ENCODE measurements around the gene ARID5B.

ARID5B gene

GRCh38 chr10:61960396-61961120 lies 59.1 kb downstream of the ARID5B start:
- Histone ChIP-seq H3K4me3 (ENCODE audit: low read depth, low read length) (no peak overlapping the region), H3K23ac (ENCODE audit: low read length) (no peak overlapping the region), H3K27me3 (ENCODE audit: insufficient read depth, low read length) (no peaks in the 10 kb centered on the region), H3K9ac (ENCODE audit: low read length) (no peak overlapping the region), H4K8ac (ENCODE audit: low read depth, low read length) (no peak overlapping the region), H3K4me1 (ENCODE audit: control insufficient read depth in 1 of 2, insufficient read depth in 2 of 2, low read length in 2 of 2) (peaks cover 3% of the 10 kb centered on the region in 2 experiments), H3K4ac (ENCODE audit: low read depth, low read length) (no peak overlapping the region), H3K4me2 (ENCODE audit: low read length) (no peak overlapping the region), H3K14ac (ENCODE audit: low read length) (no peak overlapping the region), H2BK5ac (ENCODE audit: low read depth, low read length, poor library complexity) (no peak overlapping the region), H2BK120ac (ENCODE audit: insufficient read depth, low read length, poor library complexity) (no peak overlapping the region), H3K79me2 (ENCODE audit: control insufficient read depth, insufficient read depth, low read length, poor library complexity) (no peaks in the 10 kb centered on the region), H2BK12ac (ENCODE audit: low read length) (no peak overlapping the region), H3K27ac (ENCODE audit: low read depth, low read length) (no peak overlapping the region), H3K18ac (ENCODE audit: low read length) (no peak overlapping the region), H2AK5ac (ENCODE audit: low read length) (no peak overlapping the region), H3K79me1 (ENCODE audit: low read length) (no peaks in the 10 kb centered on the region), H3K36me3 (ENCODE audit: control insufficient read depth in 1 of 2, insufficient read depth in 2 of 2, low read length in 2 of 2) (peaks cover 0 to 4% of the 10 kb centered on the region in 2 experiments), H2AFZ (ENCODE audit: insufficient read depth, low read length, poor library complexity) (no peak overlapping the region), H4K91ac (ENCODE audit: low read depth, low read length) (no peak overlapping the region), H4K12ac (ENCODE audit: low read depth, low read length) (no peak overlapping the region), H3K9me3 (ENCODE audit: insufficient read depth, low read depth, low read length) (no peaks in the 10 kb centered on the region)
- no peak for DNase-seq
- no CpG with 5 or more reads among the region's 2 CpGs for WGBS (ENCODE audit: extremely low coverage, insufficient coverage, insufficient read length)

GRCh38 chr10:61961278-61961677 lies 59.8 kb downstream of the ARID5B start:
- no peak overlapping the region for H4K91ac ChIP-seq (ENCODE audit: low read depth, low read length)
- no peak overlapping the region for H3K23ac ChIP-seq (ENCODE audit: low read length)
- no peak overlapping the region for H2AK5ac ChIP-seq (ENCODE audit: low read length)
- H3K36me3 ChIP-seq (ENCODE audit: control insufficient read depth in 1 of 2, insufficient read depth in 2 of 2, low read length in 2 of 2): peaks cover 0 to 2% of the 10 kb centered on the region in 2 experiments
- no peaks in the 10 kb centered on the region for H3K9me3 ChIP-seq (ENCODE audit: insufficient read depth, low read depth, low read length)
- no peak for DNase-seq
- H3K4me3 ChIP-seq (ENCODE audit: low read depth, low read length): no peak overlapping the region
- H3K27ac ChIP-seq (ENCODE audit: low read depth, low read length): no peak overlapping the region
- H4K12ac ChIP-seq (ENCODE audit: low read depth, low read length): no peak overlapping the region
- no peak overlapping the region for H3K9ac ChIP-seq (ENCODE audit: low read length)
- no peak overlapping the region for H2AFZ ChIP-seq (ENCODE audit: insufficient read depth, low read length, poor library complexity)
- no peak overlapping the region for H3K4ac ChIP-seq (ENCODE audit: low read depth, low read length)
- H3K4me2 ChIP-seq (ENCODE audit: low read length): no peak overlapping the region
- H2BK12ac ChIP-seq (ENCODE audit: low read length): no peak overlapping the region
- H3K79me1 ChIP-seq (ENCODE audit: low read length): no peaks in the 10 kb centered on the region
- H3K27me3 ChIP-seq (ENCODE audit: insufficient read depth, low read length): no peaks in the 10 kb centered on the region
- no peak overlapping the region for H3K14ac ChIP-seq (ENCODE audit: low read length)
- H3K18ac ChIP-seq (ENCODE audit: low read length): no peak overlapping the region
- H2BK120ac ChIP-seq (ENCODE audit: insufficient read depth, low read length, poor library complexity): no peak overlapping the region
- H2BK5ac ChIP-seq (ENCODE audit: low read depth, low read length, poor library complexity): no peak overlapping the region
- peaks cover 3% of the 10 kb centered on the region in 2 experiments for H3K4me1 ChIP-seq (ENCODE audit: control insufficient read depth in 1 of 2, insufficient read depth in 2 of 2, low read length in 2 of 2)
- H3K79me2 ChIP-seq (ENCODE audit: control insufficient read depth, insufficient read depth, low read length, poor library complexity): no peaks in the 10 kb centered on the region
- WGBS (ENCODE audit: extremely low coverage, insufficient coverage, insufficient read length): no CpG with 5 or more reads among the region's 8 CpGs
- no peak overlapping the region for H4K8ac ChIP-seq (ENCODE audit: low read depth, low read length)

- Histone ChIP-seq H3K79me2 (ENCODE audit: control insufficient read depth, insufficient read depth, low read length, poor library complexity) (no peaks in the 10 kb centered on the region), H3K36me3 (ENCODE audit: control insufficient read depth in 1 of 2, insufficient read depth in 2 of 2, low read length in 2 of 2) (peaks cover 0 to 2% of the 10 kb centered on the region in 2 experiments), H3K79me1 (ENCODE audit: low read length) (no peaks in the 10 kb centered on the region), H3K4me2 (ENCODE audit: low read length) (no peak overlapping the region), H2BK120ac (ENCODE audit: insufficient read depth, low read length, poor library complexity) (no peak overlapping the region), H3K4ac (ENCODE audit: low read depth, low read length) (no peak overlapping the region), H3K14ac (ENCODE audit: low read length) (peak overlapping the region; percentile 51), H3K23ac (ENCODE audit: low read length) (no peak overlapping the region), H3K27me3 (ENCODE audit: insufficient read depth, low read length) (no peaks in the 10 kb centered on the region), H3K27ac (ENCODE audit: low read depth, low read length) (no peak overlapping the region), H3K9ac (ENCODE audit: low read length) (no peak overlapping the region), H4K8ac (ENCODE audit: low read depth, low read length) (no peak overlapping the region), H2AFZ (ENCODE audit: insufficient read depth, low read length, poor library complexity) (no peak overlapping the region), H2BK12ac (ENCODE audit: low read length) (no peak overlapping the region), H3K9me3 (ENCODE audit: insufficient read depth, low read depth, low read length) (no peaks in the 10 kb centered on the region), H3K18ac (ENCODE audit: low read length) (no peak overlapping the region), H3K4me3 (ENCODE audit: low read depth, low read length) (no peak overlapping the region), H3K4me1 (ENCODE audit: control insufficient read depth in 1 of 2, insufficient read depth in 2 of 2, low read length in 2 of 2) (peaks cover 3 to 6% of the 10 kb centered on the region in 2 experiments), H2BK5ac (ENCODE audit: low read depth, low read length, poor library complexity) (no peak overlapping the region), H2AK5ac (ENCODE audit: low read length) (peak overlapping the region; percentile 79), H4K91ac (ENCODE audit: low read depth, low read length) (no peak overlapping the region), H4K12ac (ENCODE audit: low read depth, low read length) (peak overlapping the region; percentile 65)
- WGBS (ENCODE audit: extremely low coverage, insufficient coverage, insufficient read length): no CpG with 5 or more reads among the region's 4 CpGs
- no peak for DNase-seq
These were observed 61.5 kb downstream of the ARID5B start for GRCh38 chr10:61962971-61963370.

GRCh38 chr10:61963669-61964058 lies 62.2 kb downstream of the ARID5B start:
- no peak for DNase-seq
- no peaks in the 10 kb centered on the region for H3K27me3 ChIP-seq (ENCODE audit: insufficient read depth, low read length)
- H4K12ac ChIP-seq (ENCODE audit: low read depth, low read length): no peak overlapping the region
- no peak overlapping the region for H3K9ac ChIP-seq (ENCODE audit: low read length)
- H2AK5ac ChIP-seq (ENCODE audit: low read length): no peak overlapping the region
- no peak overlapping the region for H3K4ac ChIP-seq (ENCODE audit: low read depth, low read length)
- H3K9me3 ChIP-seq (ENCODE audit: insufficient read depth, low read depth, low read length): no peaks in the 10 kb centered on the region
- H3K27ac ChIP-seq (ENCODE audit: low read depth, low read length): no peak overlapping the region
- no peak overlapping the region for H4K91ac ChIP-seq (ENCODE audit: low read depth, low read length)
- no peak overlapping the region for H4K8ac ChIP-seq (ENCODE audit: low read depth, low read length)
- no peak overlapping the region for H2AFZ ChIP-seq (ENCODE audit: insufficient read depth, low read length, poor library complexity)
- H2BK12ac ChIP-seq (ENCODE audit: low read length): no peak overlapping the region
- H3K4me2 ChIP-seq (ENCODE audit: low read length): no peak overlapping the region
- H3K36me3 ChIP-seq (ENCODE audit: control insufficient read depth in 1 of 2, insufficient read depth in 2 of 2, low read length in 2 of 2): peaks cover 0 to 2% of the 10 kb centered on the region in 2 experiments
- no peaks in the 10 kb centered on the region for H3K79me1 ChIP-seq (ENCODE audit: low read length)
- H3K4me1 ChIP-seq (ENCODE audit: control insufficient read depth in 1 of 2, insufficient read depth in 2 of 2, low read length in 2 of 2): peaks cover 3 to 6% of the 10 kb centered on the region in 2 experiments
- no peak overlapping the region for H2BK5ac ChIP-seq (ENCODE audit: low read depth, low read length, poor library complexity)
- no peak overlapping the region for H3K23ac ChIP-seq (ENCODE audit: low read length)
- H3K4me3 ChIP-seq (ENCODE audit: low read depth, low read length): no peak overlapping the region
- H2BK120ac ChIP-seq (ENCODE audit: insufficient read depth, low read length, poor library complexity): no peak overlapping the region
- no peaks in the 10 kb centered on the region for H3K79me2 ChIP-seq (ENCODE audit: control insufficient read depth, insufficient read depth, low read length, poor library complexity)
- no peak overlapping the region for H3K18ac ChIP-seq (ENCODE audit: low read length)
- H3K14ac ChIP-seq (ENCODE audit: low read length): no peak overlapping the region
- no CpG with 5 or more reads among the region's 2 CpGs for WGBS (ENCODE audit: extremely low coverage, insufficient coverage, insufficient read length)
